GM13977 (cell line): ENCODE measurements around the gene CLMN.

Experiments
- DNase-seq: peaks from one replicate; pipeline ENCODE4 v3.0.0; 2012; ENCODE audit warnings: low spot score
- in situ Hi-C: fragments of 300-500 bp; cut with MboI; formaldehyde crosslinking; loops from one replicate; pipeline ENCODE4 v1.12.0; 2022; ENCODE audit warnings: low sequenced_read_pairs, low pct_unique_long_range_greater_than_20kb, mixed read lengths, inconsistent platforms; ENCODE audit not compliant: unreplicated experiment
- TF ChIP-seq, protein P1 (sequence below): IDR thresholded peaks from 2 replicates; pipeline ENCODE4 v1.5.1; 2012; ENCODE audit warnings: mild to moderate bottlenecking, control low read depth; ENCODE audit not compliant: insufficient read depth; ENCODE audit errors: extremely low read depth, missing control alignments

The CLMN gene

DNA sequence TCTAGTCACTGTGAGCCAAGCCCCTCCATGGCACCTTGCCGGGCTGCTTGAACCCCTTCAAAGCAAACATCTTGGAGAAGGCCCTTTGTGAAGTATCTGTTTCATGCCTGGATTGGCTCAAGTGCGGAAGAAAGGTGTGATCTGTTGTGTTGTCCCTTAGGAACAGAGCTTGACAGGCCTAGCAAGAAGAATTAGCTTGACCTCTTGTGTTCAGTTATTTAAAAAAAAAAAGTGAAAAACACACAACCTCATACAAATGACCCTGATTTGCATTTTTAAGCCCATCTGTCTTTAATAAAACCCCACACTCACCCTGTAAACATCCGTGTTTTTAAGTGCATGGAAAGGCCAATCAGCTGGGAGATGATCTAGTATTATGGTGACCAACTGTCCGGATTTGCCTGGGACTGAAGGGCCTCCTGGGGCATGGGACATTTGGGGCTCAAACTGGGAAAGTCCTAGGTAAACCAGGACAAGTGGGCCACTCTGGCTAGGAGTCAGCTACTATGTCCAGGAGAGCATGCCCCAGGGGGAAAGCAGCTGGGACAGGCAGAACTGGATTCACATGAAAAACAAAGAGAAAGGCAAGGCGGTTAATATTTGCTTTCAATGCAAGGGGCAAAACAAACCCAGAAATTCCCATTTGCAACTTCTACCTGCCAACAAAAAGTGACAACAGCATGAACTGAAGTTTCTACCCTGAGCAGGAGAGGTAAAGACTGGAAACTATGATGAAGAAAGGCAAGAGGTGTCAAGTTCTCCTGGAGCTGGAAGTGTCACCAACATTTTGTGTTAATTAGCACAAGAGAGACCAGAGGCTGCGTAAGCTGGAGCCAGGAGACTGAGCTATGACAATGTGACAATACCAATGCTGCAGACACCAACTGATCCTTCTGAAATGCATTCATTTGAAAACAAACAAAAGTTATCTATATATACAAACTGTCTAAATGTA lies 78.6 kb downstream of the CLMN start:
- in situ Hi-C loops, result no loop called here
- no peak for DNase-seq
- TF ChIP-seq, protein P1, sequence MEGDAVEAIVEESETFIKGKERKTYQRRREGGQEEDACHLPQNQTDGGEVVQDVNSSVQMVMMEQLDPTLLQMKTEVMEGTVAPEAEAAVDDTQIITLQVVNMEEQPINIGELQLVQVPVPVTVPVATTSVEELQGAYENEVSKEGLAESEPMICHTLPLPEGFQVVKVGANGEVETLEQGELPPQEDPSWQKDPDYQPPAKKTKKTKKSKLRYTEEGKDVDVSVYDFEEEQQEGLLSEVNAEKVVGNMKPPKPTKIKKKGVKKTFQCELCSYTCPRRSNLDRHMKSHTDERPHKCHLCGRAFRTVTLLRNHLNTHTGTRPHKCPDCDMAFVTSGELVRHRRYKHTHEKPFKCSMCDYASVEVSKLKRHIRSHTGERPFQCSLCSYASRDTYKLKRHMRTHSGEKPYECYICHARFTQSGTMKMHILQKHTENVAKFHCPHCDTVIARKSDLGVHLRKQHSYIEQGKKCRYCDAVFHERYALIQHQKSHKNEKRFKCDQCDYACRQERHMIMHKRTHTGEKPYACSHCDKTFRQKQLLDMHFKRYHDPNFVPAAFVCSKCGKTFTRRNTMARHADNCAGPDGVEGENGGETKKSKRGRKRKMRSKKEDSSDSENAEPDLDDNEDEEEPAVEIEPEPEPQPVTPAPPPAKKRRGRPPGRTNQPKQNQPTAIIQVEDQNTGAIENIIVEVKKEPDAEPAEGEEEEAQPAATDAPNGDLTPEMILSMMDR, result no peak

DNA sequence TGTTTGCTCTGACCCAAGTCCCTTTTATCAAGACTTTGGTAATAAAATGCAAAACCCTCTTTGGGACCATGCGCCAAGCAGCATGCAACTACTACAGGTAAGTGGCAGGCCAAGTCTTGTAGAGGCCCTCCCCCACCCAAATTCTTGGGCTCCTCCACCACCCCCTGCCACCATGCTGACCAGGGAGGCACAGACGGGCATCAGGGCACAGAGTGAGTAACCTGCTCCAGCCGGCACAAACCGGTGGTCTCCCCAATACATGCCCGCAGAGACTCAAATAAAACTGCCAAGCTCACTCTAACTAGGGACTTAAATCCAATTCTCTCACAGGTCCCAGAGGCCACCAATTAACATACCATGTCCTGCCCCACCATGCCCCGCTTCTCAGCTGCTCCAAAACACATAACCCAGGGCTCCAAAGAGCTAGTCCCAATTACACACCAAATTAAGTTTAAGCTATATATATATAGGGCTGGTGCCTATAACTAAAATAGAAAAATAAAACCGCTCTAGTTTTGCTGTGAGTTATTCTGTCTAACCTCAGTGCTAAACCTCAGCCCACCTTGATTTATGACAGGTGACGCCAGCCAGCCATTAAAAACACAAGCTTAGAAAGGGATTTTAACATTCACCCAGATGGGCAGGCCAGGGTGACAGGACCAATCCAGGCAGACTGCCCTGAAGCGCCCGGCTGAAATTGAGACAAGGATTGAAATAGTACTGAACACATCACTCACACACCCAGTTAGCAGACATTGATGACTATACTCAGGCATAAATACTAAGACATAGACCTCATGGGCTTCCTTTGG lies 81.0 kb downstream of the CLMN start:
- TF ChIP-seq, protein P1, result no peak
- in situ Hi-C loops, result no loop called here

DNA sequence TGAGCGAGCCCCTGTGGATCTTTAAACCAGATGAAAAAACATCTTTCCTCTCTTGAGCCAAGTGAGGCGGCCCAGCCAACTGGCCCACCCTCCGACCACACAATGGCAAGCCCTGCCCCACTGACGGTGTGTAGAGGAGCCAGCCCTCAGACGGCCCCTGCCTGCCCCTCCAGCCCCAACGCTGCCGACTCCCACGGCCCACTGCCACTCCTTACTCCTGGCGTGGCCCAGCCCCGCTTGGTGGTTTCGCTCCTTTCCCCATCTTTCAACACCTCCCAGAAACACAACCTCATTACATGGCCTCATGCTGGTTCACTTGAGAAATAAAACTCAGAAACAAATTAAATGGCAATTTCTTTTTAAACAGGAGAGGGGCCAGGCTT lies 81.8 kb downstream of the CLMN start:
- in situ Hi-C loops, result no loop called here
- DNase-seq, result no peak
- TF ChIP-seq, protein P1, result no peak

More for the DNA sequence above, 81.0 kb downstream of the CLMN start:
- DNase-seq, result no peak

DNA sequence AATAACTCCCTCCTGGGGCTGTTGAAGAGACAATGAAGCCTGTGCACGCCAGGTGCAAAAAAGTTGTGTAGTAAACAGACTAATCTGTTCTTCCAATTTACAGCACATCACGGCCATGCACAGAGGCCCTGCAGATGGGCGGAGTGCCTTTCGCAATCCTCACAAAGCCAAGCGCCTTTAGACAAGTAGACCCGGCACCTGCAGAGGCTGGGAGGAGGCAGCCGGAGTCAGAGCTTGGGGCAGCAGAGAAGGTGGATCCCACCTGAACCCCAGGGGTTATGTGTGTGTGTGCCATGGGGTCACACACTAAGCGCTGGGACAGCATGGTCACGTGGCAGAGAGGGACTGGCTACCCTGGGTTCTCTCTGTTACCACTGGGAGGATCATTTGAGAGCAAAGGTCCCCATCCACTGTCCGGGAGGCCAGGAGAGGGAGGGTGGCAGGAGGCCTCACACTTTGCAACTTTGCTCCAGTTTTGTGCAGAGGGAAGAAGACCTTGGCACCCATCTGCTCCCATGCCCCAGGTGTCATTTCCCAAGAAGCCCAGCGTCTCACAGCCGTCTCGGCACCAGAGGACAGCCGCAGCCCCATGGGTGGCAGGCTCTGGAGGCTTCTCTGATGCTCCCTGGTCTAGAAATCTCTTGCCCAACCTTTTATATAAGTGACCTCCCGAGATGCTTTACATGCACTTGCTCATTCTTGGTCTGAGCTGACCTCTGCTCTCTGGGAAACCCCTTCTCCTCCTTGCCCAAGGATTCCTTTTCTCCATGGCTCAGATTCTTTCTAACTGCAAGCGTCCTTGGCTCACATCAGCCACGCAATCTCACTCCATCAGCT lies 82.4 kb downstream of the CLMN start:
- in situ Hi-C loops, result no loop called here
- TF ChIP-seq, protein P1, result no peak
- DNase-seq, result no peak

DNA sequence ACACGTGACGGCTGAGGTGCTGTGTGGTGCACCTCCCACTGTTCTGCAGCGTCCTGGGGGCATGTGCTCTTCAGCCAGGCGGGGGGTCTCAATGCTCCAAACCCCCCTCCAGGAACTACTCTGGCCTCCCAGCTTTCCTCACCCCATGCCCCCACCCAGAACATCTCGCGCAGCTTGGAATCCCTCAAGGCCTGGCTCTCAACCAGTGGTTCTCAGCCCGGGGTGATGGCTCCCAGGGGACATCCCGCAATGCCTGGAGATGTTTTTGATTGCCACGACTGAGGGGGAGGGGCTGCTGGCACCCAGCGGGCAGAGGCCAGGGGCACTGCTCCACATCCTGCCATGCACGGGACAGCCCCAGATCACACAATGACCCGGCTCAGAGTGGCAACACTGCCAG lies 83.5 kb downstream of the CLMN start:
- in situ Hi-C loops, result no loop called here
- TF ChIP-seq, protein P1, result no peak
- DNase-seq, result no peak

DNA sequence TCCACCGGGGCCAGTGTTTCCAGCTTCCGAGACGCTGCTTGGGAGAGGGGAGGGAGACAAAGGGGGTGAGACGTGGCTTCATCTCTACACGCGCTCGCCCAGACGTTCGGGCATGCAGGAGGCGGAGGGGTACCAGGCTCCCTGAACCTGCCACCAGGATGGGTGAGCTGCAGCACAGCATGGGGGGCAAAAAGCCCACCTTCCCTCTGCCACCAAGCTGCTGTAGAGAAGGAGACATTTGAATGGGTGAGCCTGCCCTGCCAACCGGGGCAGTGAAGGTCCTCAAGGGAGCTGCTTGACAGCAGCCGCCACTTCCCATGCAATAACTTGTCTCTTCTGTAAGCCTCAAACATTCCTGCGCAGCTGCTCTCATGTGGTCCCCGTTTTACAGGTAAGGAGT lies 83.9 kb downstream of the CLMN start:
- DNase-seq, result no peak
- TF ChIP-seq, protein P1, result no peak
- in situ Hi-C loops, result no loop called here
